GM19467 (cell line): ENCODE data around the gene EIF4EBP2.

Source experiments
- ATAC-seq: cut with Tn5 transposase; IDR thresholded peaks from one replicate; pipeline ENCODE4 v1.9.1; 2021; ENCODE audit warnings: mild to moderate bottlenecking, moderate library complexity; ENCODE audit not compliant: unreplicated experiment

EIF4EBP2 gene

DNA sequence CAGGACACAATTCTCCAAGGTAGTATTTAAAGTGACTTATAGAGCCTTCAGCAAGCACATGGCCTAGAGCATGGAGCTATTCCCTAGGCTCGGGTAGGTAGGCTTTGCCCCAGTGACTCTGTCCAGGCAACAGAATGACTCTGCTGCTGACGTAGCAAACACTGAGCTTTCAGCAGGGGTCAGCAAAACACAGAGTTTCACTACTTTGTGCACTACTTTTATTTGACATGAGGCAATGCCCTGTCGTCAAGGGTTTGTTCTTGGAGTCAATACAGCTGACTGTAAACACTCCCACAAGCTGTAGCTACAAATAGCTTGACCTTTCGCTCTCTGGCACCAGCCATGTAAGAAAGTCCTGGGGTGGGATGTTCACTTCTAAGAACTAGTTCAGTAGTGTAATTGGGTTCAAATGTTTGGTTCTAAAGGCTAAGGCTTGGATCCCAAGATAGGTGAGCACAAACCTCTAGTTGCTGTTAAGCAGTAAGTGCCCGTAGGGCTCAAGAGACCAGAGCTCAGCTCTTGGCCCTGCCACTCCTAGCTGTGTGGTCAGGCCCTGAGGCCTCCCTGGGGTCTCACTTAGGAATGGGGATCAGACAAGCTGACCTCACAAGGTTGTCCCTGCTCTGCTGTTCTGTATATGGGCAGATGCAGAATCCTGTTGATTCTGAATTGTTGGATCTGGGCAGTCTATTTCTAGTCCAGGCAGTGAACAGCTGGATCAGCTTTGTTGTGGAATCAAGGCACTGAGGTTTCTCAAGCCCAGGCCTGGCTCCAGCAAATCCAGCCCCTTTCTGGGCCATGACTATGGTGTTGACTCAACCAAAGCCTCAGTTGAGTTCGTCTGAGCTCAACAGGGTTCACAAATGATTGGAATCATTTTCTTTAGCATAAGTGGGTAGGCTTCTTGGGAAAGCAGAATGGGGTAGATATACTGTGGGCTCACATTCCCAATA is 26.8 kb downstream of the EIF4EBP2 start:
- ATAC-seq, result no peak

DNA sequence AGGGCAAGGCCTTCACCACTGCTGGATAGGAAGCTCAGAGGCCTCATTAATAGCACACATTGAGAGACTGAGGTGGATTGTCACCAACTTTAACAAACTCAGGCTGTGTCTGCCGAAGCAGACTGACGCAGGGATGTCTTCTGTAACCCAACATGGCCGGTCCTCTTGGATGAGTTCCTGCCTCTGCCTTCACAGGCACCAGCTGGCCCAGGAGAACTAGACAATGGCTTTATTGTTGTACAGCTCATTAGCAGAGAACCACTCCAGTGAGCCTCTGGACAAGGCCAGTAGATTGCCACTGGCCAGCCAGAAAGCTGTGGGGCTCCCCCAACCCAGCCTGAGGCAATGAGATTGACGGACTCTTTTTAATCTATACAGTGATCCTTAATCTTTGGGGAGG is 28.2 kb downstream of the EIF4EBP2 start:
- no peak for ATAC-seq

DNA sequence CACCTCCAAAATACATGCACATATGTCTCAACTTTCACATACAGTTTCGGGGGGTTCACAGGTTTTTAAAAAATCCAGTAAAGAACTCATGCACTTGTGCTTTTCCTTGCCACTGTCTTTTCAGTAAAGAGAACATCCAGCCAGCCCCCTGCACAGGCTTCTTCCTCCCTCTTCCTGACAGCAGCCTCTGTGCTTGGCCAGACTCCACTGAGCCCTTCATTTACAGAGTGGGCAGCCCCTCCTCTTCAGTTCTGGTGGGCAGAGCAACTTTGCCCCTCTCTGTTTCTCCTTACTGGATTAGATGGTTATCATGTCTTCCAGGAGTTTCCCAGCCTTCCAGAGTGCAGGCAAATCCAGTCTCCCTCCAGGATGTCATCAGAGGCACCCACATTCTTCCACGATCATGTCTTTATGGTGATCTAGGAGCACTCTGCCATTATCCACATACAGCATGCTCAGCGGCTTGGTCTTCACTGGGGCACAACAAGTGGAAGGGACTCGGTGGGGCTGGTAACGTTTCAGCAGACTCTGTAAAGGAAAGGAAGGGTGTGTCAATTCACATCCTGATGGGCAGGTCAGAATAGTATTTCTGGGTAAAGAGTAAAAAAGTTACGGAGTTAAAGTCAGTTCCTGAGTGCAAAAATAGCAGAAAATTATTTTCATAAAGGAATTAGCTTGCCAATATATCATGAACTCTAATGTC is 28.8 kb downstream of the EIF4EBP2 start:
- ATAC-seq, result no peak

DNA sequence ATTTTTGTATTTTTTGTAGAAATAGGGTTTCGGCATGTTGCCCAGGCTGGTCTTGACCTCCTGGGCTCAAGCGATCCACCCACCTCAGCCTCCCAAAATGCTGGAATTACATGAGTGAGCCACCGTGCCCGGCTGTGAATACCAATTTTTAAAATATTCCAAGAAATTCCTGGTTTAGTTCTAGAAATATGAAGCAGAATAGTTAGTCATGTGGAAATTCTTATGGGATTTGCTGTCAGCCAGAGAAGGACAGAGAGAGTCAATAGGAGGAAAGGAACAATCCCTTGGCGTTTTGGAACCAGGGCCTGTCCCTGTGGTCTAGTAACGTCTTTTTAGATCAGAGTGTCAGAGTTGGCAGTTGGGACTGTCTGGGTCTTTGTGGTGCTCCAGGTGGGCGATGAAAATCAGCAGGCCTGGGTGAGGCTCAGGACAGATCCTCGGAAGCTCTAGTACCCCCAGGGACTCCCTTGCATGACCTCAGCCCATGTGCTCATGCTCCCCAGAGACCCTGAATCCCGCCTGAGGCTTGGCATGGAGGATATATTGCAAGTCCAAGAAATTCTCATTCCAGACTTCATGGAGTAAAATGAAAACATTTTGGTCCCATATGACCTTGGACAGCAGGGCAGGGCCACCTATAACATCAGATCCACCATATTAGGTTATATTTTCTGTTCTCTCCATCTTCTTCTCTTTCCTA is 29.8 kb downstream of the EIF4EBP2 start:
- ATAC-seq, result no peak

DNA sequence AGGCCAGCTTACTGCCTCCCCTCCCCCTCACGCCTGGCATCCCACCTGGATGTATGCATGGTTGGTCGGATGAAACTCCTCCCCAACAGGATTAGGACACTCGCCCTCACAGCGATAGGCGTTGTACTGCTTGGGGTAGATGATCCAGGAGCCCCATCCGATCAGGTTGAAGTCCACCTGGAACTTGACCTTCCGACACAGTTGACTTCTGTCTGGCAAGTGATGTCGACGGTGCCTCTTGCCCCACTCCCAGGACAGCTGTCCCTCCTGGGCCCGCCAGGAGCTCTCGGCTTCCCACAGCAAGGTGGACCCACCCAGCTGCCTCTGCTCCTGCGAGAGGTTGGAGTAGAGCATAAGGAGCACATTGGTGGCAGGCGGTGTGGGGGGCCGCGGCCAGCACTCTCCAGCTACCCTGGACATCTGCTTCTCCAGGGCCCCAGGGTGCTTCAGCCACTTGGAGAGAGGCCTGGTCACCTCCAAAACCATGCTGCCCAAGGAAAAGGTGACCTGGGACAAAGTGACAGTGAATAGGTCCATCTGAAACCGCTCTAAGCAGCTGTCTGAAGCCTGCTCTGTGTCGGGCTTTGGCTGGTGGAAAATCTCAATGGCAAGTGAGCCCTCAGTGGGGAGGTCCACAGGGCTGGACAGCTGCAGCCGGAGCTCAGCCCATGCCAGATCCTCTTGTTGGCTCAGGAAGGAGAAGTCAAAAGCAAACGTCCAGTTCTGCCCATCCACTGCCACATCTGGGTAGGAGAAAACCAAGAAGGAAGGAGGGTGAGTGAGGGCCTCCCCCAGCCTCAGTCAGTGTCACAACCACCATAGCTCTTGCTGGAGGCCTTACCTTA is 31.5 kb downstream of the EIF4EBP2 start:
- no peak for ATAC-seq

DNA sequence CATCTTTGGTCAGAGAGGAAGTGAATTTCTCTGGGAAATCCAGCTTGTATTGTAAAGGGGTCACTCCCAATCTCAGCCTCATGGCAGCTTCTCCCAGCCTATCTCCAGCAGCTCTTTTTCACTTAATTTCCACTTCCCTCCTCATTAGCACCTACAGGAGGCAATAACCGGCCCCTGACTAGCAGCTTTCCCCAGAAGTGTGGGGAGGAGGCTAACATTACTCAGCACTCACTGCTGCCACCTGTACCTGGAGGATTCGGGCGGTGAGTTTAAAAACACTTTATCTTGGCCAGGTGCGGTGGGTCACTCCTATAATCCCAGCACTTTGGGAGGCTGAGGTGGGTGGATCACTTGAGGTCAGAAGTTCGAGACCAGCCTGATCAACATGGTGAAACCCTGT is 33.8 kb downstream of the EIF4EBP2 start:
- no peak for ATAC-seq

DNA sequence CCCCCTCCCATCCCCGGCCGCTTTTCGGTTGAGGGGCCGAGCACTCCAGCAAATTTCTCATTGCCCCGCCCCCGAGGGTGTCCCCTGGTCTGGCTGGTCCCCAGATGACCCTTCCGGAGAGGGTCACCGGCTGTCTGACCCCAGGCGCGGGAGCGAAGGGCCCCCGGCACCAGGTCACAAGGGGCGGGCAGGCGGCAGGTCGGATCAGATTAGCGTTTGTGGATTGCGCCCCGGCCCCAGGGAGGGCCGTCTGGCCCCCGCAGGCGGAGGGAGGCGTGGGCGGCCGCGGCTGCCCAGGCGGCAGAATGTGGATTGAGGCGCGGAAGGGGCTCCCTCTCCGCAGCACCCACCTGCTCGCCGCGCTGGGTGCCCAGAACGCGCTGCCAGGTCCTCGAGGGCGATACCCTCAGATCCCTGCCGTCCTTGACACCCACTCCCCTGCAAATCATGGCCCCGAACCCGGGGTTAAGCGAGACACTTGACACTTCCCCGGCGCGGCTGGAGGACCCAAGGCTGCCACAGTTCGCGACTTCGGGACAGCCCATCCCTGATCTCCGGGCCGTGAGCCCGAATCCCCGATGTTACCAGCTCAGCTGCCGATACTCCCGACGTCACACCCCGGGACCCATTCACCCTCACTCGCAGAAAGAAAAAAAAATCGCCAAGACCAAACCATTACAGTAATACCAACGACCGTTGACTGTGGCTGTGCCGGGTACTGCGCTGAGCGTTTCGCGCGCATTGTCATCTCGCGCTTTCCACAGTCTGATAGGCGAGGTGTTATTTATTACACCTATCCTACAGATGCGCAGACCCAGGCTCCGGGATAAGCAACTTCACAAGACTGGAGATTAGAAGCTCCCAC is 36.6 kb downstream of the EIF4EBP2 start:
- ATAC-seq, result no peak

DNA sequence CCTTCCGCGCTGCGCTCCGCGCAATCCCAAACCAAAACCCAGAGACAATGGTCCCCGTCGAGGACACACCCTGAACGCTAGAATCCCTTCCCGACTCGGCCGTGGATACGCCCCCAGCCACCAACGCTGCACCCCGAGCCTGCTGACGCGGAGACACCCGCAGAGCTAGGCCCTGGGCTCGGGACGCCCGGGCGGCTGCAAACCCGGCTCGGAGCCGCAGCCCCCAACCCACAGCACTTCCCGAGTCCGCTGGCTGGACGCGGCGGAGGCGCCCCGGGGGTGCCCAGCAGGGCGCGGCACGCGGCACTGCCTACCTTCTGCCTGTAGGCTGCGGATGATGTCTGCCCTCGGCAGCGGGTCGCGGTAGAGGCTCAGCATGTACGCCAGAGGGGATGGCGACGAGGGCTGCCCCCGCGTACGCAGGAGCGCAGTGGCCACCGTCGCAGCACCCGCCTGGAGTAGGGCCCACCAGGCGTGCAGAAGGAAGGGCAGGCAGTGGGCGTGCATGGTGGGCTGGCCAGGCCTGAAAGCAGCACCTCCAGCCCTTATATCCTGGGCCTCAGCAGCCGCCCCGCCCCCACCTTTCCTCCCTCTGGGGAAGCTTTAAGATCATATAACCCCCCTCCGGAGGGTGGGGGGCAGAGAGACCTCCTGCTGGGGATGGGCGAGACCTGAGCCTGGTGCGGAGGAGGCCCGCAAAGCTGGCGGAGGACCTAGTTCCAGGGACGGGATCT is 37.4 kb downstream of the EIF4EBP2 start, which contains the start of gene NODAL:
NODAL (minus strand) TSS at position 521 of the 734 bp plus-strand sequence; CDS start at position 507, 14 bp downstream.
- no peak for ATAC-seq

DNA sequence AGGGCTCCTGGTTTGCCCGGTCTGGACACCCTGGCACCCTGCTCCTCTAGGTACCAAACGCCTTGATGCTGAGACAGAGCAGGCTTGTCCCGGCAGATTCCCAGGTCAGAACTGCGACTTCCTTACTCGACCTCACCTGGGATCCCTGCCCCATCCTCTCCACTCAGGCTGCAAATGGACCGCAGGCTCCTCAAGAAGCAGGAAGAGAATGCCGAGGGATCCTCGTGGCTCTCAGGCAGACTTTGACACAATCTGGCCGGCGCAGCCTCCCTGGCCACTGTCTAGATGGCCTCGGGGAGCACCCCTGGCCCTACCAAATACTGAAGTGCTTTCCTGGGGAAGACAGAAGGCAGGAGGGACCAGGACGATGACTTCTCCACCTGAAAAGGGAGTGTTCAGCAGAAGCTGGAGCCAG is 38.0 kb downstream of the EIF4EBP2 start:
- ATAC-seq, result no peak

DNA sequence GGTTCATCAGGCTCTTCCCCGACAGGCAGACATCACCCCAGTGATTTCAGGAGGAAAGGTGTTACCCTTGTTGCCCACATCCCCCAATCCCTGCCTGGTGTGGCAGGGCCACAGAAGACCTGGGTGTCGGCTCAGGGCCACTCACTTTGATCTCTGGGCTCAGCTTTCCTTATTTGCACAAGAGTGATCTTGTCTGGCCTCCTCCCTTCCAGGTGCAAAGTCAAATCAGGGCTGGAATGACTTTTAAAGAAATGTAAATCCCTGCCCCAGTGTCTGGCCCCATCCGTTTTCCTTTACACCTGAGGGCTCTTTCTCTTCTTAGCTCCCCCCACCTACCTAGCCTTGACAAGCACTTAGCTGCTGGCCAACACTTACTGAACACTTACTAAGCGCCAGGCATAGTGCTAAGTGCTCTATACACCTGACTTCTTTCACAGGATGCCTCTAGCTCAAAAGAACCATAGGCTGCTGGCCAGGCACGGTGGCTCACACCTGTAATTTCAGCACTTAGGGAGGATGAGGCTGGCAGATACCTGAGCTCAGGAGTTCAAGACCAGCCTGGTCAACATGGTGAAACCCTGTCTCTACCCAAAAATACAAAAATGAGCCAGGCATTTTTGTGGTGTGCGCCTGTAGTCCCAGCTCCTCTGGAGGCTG is 38.5 kb downstream of the EIF4EBP2 start:
- ATAC-seq, result no peak

DNA sequence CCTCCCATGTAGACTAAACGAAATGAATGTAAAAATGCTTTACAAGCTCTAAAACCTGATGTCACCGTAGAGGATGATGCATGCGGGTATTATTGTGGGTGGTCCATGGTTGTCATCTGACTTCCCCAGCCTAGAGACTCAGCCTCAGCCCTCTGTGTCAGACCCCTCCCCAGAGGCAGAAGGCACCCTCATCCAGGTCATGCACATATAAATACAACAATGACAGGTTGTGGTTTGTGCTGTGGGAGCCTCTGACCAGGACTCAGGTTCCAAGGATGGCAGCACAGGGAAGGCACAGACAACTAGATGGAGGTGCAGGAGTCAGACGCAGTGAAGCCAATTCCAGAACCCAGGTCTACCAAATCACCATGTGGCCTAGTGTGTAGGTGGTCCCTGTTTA is 40.8 kb downstream of the EIF4EBP2 start:
- no peak for ATAC-seq

DNA sequence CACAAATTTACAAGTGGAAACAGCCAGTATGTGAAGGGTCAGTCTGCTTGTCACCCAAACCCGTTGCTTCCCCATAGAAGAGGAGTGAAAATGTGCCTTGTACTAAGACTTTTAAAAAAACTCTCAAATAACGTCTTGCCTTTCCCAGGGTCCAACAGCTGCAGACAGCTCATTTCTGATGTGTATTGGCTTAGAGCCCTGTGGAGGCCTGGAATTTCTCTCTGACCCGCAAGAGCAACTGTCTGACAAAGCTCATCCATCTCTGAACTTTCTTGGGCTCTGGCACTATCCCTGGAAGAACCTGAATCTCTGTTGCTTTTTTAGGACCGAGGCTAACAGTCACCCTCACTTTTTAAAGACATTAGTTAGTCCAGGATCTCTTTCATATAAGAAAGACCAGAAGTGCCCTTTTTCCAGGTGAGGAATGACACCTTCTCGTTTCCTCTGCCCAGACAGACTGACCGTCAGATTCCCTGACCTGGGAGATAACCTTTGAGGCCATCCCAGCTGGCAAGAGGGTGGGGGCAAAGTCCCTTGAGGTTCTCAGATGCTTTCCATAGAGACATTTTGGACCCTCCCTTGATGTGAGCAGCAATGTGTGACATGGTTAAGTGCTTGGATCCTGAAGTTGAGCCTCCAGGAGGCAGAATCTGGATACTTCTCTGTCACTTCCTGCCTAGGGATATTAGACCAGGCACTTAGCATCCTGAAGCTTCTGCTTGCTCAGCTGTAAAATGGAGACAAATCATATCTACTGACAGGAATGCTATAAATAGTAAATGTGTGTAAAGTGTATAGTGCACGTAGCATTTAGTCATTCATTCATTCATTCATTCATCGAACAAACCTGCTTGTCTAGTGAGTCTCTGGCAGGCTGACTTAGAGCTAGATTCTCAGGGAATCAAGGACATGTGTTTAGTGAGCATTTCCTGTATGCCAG is 42.0 kb downstream of the EIF4EBP2 start:
- ATAC-seq, result no peak

DNA sequence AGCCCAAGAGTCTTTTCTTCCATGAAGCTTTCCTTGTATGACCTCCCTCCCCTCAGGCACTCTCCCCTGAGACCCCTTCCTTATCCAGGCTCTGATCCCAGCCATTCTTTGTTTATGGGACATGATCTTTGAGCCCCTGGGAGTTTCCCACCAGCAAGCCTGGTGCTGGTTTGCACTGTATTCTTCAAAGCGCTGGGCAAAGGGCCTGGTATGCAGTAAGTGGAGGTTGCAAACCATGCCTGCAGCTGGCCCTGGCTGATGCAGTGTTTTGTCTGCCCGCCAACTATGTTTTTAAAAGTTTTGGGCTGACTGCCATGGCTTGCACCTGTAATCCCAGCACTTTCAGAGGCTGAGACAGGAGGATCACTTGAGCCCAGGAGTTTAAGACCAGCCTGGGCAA is 44.3 kb downstream of the EIF4EBP2 start:
- ATAC-seq, result no peak

DNA sequence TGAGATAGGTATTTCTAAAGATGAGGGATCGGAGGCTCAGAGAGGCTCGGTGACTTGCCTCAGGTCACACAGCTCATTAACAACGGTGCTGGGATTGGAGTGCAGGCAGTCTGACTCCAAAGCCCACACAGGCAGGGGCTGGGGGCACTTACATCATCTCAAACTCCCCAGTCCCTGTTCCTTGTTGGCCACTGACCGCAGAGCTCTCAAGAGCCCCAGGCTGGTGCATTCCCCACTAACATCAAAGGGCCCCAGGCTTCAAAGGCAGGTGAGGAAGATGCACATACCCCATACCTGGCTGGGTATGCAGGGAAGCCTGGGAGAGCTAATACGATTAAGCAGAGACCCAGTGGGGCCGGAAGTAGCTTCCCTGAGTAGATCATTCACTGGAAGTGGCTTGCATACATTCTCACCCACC is 51.3 kb downstream of the EIF4EBP2 start:
- no peak for ATAC-seq

DNA sequence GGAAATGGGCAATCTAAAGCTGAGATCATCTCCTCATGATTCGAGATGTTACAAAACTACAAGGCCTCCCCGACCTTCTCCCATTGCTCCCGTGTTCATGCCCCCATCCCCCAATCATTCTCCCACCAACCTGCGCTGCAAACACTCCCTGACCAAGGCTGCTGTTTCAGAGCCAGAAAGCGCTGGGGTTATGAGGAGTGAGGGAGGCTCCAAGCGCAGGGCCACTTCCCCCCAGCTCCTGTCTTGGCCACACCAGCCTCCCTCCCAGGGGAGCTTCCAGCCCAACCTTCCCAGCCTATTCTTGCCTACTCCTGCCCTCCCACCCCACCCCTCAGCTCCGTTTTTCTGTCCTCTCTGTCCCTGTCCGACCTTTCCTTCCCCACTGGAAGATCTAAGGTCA is 52.2 kb downstream of the EIF4EBP2 start:
- ATAC-seq, result no peak

DNA sequence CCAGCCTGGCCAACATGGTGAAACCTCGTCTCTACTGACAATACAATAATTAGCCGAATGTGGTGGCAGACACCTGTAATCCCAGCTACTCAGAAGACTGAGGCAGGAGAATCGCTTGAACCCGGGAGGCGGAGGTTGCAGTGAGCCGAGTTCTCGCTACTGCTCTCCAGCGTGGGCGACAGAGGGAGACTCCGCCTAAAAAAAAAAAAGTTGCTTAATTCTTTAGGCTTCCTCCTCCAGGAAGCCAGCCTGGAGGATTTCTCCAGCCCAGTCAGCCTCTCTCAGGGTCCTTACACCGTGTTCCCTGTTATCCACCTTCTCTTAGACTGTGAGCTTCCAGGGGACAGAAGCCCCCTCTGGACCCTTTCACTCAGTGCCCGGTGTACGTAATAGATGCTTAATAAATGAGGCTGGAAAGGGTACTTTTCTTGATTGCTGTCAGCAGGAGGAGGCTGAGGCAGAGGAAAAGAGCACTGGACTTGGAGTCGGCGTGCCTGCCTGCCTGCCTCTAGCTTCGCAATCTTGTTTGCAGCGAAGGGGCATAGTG is 53.9 kb downstream of the EIF4EBP2 start:
- ATAC-seq, result no peak
